Vagina (tissue), 2 donors: Measurements from ENCODE around the gene KRT5.

Experiments
- POLR2A ChIP-seq, 2 donors: fragments of 450-650 bp; IDR thresholded peaks; one replicate each; pipeline ENCODE4 v1.6.1; 2017; ENCODE audit warnings: antibody characterized with exemption in 2 of 2, mild to moderate bottlenecking in 2 of 2, moderate library complexity in 2 of 2
- TF ChIP-seq, protein P1 (sequence below), 3 experiments: fragments of 450-650 bp in 2 of 3; fragments of 200-600 bp in 1 of 3; sonication (generic) in 1 of 3; IDR thresholded peaks; one replicate each; pipeline ENCODE4 v1.5.1; 2017 to 2019; ENCODE audit warnings: antibody characterized with exemption in 3 of 3, mild to moderate bottlenecking in 2 of 3, moderate library complexity in 2 of 3

DNA sequence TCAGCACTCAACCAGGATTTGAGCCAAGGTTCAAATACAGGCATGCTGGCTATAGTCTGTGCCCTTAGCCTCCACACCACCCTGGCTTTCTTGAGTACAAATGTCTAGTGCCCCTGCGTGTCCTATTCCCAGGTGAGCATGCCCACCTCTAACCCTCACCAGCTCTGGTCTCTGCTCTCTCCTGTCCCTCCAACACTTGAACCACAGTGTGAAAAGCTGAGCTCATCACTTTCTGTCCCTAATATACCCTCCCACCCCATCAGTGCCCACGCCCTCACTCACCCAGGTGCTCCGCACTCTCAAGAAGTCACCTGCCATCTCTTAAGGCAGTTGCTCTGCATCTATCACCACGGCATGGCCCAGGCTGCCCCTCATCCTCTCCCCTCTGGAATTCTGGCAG lies 39.8 kb upstream of the KRT5 start:
- TF ChIP-seq, protein P1, sequence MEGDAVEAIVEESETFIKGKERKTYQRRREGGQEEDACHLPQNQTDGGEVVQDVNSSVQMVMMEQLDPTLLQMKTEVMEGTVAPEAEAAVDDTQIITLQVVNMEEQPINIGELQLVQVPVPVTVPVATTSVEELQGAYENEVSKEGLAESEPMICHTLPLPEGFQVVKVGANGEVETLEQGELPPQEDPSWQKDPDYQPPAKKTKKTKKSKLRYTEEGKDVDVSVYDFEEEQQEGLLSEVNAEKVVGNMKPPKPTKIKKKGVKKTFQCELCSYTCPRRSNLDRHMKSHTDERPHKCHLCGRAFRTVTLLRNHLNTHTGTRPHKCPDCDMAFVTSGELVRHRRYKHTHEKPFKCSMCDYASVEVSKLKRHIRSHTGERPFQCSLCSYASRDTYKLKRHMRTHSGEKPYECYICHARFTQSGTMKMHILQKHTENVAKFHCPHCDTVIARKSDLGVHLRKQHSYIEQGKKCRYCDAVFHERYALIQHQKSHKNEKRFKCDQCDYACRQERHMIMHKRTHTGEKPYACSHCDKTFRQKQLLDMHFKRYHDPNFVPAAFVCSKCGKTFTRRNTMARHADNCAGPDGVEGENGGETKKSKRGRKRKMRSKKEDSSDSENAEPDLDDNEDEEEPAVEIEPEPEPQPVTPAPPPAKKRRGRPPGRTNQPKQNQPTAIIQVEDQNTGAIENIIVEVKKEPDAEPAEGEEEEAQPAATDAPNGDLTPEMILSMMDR (IDR thresholded peaks at IDR 0.05) = no peak
- no peak for TF ChIP-seq POLR2A (IDR thresholded peaks at IDR 0.05)
